Left hindlimb (tissue), 1 donor: ENCODE measurements around the gene SLC35A3.
"Not testable (repeated sequence)": the region's sequence is repeated elsewhere in the genome, so short reads cannot be mapped to it uniquely, and the experiment has no call there.

Experiments used
- DNase-seq: peaks from one replicate; pipeline ENCODE4 v3.0.0-alpha.2; 2018

The SLC35A3 gene

DNA sequence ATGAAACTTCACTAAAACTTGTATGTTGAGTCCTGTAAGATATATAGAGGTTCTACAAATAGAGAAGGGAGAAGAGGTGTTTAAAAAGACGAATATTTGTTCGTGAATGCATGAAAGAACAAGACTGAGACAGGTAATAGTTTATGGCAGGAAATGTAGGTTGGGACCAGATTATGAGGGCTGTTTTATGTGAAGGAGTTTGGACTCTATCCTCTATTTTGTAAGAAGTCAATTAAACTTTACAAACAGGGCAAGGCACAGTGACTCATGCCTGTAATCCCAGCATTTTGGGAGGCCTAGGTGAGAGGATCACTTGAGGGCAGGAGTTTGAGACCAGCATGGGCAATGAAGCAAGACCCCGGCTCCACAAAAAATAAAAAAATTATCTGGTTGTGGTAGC, 5.7 kb downstream of the SLC35A3 start:
- DNase-seq, result no peak

DNA sequence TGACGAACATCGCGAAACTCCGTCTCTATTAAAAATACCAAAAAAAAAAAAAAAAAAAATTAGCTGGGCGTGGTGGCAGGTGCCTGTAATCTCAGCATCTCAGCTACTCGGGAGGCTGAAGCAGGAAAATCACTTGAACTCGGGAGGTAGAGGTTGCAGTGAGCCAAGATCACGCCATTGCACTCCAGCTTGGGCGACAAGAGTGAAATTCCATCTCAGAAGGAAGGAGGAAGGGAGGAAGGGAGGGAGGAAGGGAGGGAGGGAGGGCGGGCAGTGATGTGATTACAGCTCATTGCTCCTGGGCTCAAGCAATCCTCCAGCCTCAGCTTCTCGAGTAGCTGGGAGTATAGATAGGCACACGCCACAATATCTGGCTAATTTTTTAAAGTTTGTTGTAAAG, 7.5 kb downstream of the SLC35A3 start:
- DNase-seq, result not testable (repeated sequence)

DNA sequence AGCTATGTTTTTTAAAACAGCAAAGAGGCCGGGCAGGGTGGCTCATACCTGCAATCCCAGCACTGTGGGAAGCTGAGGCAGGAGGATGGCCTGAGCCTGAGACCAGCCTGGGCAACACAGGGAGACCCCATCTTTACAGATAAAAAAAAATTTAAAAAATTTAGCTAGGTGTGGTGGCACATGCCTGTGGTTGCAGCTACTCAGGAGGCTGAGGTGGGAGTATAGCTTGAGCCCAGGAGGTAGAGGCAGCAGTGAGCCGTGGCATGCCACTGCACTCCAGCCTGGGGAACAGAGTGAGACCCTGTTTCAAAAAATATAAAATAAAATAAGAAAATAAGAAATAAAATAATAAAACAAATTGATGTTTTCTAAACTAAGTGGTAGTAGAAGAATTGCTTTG, 8.4 kb downstream of the SLC35A3 start:
- DNase-seq, result no peak

DNA sequence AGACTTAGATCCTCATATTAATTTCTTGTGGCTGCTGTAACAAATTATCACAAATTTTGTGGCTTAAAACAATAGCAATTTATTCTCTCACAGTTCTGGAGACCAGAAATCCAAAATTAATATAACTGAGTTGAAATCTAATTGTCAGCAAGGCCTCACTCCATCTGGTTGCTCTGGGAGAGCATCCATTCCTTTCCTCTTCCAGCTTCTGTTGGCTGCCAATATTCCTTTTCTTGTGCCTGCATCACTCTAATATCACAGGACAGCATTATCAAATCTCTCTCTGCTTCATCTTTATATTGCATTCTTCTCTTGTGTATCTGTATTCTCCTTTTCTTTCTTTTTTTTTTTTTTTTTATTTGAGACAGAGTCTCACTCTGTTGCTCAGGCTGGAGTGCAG, 9.3 kb downstream of the SLC35A3 start:
- no peak for DNase-seq

DNA sequence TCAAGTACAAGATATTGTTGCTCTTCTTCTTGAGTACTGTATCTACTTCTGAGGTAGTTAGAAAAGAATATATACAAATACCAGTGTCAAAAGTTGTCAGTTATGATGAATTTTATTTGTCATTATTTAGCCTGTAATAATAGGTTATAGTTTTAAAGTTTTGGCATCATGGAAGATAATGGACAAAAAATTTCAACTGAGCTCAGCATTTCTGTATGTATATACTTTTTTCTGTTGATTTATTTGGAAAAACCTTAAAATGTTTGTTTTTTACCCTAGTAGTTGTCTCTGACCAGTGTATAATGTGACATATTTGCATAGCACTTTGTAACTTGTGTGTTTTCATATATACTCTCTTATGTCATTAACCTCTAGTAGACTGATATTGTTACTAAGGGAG, 11.1 kb downstream of the SLC35A3 start:
- DNase-seq, result no peak

DNA sequence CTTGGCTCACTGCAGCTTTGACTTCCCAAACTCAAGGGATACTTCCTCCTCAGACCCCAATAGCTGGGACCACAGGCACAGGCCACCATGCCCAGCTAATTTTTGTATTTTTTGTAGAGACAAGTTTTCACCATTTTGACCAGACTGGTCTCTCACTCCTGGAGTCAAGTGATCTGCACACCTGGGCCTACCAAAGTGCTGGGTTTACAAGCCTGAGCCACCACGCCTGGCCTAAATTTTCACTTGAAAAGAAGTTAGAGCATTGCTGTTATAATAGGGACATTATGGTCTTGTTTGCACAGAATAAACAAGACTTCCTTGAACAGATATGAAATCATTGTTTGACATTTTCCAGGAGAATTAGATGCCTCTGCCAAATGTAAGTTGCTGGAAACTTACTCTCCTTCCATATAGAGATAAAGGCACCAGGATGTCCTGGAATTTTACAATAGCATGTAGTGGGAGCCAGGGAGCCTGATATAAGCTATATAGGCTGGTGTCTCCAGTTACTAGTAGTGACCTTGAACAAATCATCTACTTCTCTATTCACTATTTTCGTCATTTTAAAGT, 16.9 kb downstream of the SLC35A3 start:
- DNase-seq, result no peak

DNA sequence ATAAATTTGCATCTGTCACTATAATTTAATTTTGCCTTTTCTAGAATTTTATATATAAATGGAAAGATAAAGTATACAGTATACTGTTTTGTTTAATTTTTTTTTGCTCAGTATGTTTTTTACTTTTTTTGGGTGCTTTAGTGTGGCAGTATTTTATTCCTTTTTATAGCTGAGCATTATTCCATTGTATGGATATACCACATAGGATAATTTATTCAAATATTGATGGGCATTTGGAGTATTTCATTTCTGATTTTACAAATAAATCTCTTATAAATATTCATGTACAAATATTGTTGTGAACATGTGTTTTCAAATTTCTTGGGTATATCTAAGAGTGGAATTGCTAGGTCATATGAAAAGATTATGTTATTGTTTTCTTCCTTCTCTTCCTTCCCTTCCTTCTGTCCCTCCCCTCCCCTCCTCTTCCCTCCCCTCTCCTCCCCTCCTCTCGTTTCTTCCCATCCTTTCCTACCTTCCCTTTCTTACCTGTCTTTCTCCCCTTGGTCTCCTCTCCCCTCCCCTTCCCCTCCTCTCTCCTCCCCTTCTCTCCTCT, 18.5 kb downstream of the SLC35A3 start:
- no peak for DNase-seq

DNA sequence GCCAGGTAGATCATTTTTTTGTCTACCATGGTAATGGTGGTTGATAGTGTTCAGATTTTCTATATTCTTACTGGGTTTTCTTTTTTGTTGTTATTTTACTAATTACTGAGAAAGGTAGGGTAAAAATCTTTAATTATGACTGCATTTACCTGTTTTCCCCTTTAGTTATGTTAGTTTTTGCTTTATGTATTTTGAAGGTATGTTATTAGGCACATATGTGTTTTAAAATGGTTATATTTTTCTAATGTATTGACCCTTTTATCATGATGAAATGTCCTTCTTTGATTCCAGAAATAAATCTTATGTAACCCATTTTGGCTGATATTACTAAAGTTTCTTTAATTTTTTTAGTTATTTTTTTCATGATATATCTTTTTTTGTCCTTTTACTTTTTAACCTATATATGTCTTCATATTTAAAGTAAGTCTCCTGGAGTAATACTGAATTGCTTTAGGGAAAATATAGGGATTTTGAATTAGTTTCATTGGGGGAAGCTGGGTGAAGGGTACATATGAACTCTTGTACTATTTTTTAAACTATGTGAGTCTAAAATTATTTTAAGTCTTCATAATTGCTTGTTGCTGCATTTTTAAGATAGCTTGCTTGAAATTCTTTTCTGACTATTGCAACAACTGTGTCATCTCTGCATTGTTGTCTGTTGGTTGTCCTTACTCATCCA, 22.4 kb downstream of the SLC35A3 start:
- DNase-seq, result no peak

DNA sequence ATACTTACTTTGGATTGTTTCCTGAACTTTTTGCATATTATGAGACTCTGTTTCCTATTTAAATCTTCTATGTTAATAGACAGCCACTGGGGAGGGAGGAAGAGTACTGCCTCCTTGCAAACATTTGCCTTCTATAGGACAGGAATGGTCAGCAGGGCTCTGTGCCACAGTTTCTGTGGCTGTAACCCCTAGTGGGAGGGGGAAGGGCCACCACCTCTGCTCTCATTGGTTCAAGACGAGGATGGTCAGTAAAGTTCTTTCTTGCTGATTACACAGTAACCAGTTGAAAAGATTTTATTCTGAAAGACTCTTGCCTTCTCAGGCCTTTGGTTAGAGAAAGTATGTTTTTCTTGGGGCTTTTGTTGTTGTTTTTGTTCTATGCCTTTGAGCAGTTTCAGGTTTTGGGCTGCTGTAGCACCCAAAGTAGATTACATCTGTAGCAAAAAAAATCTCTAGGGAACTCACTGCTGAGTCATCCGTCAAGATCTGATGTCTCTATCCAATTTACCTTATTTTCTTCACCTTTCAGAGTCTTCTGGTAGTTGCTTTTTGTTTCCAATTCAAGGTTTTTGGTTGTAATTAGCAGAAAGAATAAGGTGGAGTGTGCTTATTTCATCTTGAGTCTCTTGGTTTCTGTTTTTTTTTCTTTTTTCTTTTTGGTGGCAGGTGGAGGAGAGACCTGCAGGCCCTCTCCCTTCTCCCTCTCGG, 23.1 kb downstream of the SLC35A3 start:
- no peak for DNase-seq

DNA sequence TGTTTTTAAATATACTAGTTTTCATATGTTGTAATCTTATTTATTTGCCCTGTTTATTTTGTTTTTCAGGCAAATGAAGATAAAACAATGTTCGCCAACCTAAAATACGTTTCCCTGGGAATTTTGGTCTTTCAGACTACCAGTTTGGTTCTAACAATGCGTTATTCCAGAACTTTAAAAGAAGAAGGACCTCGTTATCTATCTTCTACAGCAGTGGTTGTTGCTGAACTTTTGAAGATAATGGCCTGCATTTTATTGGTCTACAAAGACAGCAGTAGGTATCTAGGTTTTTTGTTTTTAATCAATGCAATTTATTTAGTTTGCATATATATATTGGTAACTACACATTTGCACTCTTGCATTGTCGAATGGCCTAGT, 23.7 kb downstream of the SLC35A3 start:
- DNase-seq, result no peak

DNA sequence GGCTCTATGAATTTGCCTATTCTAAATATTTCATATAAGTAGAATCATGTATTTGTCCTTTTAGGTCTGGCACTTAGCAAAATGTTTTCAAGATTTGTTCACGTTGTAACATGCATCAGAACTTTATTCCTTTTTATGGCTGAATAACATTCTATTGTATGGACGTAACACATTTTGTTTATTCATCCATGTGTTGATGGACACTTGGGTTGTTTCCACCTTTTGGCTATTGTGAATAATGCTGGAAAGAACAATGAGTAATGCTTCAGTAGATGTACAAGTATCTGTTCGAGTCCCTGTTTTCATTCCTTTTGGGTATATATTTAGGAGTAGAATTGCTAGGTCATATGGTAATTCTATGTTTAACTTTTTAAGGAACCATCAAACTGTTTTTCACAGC, 24.7 kb downstream of the SLC35A3 start:
- no peak for DNase-seq

DNA sequence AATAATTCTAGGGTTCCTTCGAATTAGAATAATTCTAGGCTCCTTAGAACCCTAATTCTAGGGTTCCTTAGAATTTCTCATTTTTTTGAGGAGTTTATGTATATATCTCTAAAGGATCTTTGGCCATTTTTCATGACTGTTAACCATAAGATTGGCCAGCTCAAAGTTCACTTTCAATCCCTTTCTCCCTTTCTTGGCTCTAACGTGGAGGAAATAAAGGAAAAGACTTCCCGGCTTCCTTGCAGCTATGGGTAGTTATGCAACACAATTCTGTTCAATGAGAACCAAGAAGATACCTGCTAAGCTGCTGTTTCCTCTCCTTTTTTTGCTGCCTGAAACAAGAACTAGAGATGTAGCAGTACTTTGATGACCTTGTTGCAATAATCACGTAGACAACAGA, 27.2 kb downstream of the SLC35A3 start:
- no peak for DNase-seq

DNA sequence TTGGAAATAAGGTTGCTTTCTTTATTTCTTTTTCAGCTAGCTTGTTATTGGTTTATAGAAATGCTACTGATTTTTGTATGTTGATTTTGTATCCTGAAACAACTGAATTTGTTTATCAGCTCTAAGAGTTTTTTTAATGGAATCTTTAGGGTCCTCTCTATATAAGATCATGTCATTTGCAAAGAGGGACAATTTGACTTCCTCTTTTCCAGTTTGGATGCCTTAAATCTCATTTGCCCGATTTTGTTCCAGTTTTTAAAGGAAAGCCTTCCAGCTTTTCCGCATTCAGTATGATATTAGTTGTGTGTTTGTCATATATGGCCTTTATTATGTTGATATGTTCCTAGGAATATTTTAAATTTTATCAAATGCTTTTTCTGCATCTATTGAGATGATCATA, 31.7 kb downstream of the SLC35A3 start:
- DNase-seq, result no peak

DNA sequence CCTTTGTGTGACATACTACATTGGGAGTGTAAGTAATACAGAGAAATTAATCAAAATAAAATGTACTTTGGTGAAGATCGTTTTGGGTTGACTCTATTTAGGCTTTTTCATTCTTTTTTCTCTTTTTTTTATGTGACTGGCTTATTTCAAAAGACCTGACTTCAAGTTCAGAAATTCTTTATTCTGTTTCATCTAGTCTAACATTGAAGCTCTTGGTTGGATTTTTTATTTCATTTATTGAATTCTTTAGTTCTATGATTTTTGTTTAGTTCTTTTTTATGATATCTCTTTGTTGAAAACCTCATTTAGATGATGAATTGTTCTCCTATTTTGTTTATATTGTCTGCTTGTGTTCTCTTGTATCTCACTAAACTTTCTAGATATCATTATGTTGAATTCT, 35.6 kb downstream of the SLC35A3 start:
- DNase-seq, result no peak

DNA sequence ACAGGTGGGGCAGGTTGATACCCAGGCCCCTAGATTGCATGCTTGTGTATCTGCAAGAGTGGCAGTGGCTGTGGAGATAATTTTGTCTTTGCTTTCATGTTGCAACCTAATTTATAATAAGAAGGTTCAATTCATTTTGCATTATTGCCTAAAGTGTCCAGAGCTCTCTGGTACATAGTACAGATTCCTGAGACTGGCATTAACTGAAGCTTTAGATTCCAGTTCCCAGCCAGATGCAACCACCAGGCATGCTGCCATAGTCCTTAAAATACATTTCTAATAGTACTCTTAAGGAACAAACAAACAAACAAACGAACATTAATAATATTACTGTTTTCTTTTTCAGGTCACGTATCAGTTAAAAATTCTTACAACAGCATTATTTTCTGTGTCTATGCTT, 36.9 kb downstream of the SLC35A3 start:
- DNase-seq, result no peak

DNA sequence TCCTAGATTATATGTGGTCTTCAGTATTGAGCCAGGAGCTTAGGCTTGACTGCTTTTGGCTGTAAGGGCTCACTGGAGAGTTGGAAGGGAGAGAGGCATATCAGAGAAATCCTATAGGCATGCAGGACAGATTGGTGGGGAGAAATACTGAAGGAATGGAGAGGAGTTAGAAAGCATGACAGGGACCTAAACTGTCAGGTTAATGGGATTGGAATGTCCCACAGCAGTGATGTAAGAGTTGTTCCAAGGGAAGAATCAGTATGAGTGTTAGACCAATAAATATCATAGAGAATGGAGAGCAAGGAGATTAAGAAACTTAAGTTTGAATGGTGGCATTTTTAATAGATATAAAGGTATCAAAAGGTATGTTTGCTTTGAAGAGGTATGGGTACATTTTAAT, 39.7 kb downstream of the SLC35A3 start:
- DNase-seq, result no peak

DNA sequence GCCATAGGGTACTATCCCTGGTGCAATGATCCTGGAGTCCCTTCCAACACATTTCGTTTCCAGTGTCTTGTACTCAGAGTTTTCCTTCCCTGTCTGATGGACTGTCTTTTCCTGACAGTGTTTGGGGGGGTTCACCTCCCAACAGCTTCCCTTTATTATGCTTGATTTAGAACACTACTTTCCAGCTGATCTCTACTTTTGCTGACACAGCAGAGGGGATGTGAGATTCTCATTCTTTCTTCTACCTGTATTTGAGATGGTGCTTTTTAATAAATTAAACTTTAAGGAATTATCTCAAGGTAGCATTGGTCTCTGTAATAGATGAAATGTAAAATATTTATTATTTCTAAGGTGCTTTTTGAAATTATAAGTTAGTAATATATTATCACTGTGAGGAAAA, 41.0 kb downstream of the SLC35A3 start:
- DNase-seq, result no peak

DNA sequence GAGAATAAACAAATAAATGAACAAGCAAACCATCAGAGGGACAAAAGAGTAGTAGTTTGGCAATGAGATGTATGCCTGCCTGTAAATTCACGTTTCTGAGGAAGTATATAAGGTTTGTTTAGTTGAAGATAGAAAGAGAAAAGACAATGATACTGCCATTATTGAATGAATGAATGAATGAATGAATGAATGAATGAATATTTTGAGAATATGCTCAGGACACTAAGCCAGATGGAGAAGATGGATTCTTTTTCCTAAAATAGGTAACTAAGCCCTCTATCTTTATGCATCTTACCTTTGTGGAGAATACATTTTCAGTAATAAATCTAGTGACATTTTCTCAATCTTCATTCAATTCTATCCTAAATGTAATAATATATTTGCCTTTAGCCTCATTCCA, 49.4 kb downstream of the SLC35A3 start:
- no peak for DNase-seq

DNA sequence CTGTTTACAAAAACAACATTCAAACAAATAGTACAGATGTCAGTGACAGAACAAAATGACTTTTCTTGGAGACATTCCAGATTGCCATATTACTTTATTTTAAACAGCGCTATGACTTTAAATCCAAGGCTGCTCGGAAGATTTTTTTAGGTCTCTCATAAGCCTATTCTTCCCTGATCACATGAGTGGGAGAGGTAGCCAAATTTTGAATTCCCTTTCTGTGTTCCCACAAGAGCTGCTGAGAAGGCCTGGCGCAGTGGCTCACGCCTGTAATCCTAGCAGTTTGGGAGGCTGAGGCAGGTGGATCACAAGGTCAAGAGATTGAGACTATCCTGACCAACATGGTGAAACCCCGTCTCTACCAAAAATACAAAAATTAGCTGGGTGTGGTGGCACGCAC, 53.7 kb downstream of the SLC35A3 start:
- DNase-seq, result no peak

DNA sequence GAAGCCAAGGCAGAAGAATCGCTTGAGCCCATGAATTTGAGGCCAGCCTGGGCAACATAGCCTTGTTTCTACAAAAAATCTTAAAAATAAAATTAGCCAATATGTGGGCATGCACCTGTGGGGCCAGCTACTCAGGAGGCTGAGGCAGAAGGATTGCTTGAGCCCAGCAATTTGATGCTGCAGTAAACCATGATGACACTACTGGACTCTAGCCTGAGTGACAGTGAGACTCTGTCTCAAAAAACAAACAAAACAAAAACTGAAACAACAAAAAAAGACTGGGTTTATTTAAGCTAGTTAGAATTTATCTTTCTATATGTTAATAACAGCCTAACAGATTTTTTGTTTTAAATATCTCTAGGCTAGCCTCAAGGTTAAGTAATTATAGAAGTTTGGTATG, 57.4 kb downstream of the SLC35A3 start:
- no peak for DNase-seq

DNA sequence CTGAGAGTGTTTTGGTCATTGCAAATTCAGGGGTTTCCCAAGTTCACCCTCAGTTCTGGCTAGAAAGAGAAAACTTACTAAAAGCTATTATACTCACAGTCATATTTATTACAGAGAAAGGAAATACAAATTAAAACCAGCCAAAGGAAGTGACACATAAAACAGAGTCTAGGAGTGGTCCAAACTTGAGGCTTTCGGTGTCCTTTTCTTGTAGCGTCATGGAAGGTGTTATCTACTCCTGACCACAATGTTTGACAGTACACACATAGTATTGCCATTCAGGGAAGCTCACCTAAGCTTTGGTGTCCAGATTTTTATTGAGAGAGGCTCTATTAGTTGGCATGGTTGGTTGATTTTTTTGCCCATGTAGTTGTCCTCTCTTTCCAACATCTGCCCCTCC, 59.0 kb downstream of the SLC35A3 start:
- DNase-seq, result no peak

DNA sequence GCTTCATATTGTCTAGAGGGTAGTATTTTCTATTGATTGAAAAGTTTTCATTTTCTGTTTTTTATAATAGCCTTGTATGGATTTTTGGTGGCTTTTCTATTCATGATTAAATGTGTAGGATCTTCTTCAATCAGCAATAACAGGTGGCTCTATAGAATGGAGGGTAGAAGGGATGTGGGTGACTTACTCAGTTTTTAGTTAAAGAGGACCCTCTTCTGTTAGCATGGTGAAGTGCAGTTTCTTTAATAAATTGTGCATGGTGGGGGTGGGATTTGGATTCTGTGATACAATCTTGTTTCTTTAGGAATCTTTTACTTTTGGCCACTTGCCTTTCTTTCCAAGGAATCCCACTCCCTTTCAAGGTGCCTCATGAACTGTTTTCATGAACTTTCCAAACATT, 64.7 kb downstream of the SLC35A3 start:
- no peak for DNase-seq

DNA sequence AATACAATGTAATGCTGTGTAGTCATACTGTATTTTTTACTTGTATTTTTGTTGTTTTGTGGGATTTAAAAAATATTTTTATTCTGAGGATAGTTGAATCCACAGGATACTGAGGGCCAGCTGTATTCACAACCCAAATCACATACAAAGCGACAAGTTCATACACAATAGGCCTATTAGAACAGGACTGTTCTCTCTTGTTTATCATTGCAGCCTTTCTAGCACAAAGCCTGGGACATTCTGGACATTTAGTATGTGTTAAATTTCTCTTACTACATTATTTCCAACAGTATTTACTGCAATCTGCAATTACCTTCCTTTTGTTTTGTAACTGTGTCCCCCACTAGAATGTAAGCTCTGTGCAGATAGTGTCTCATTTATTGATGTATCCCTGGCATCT, 65.4 kb downstream of the SLC35A3 start:
- no peak for DNase-seq
